Lower leg skin (tissue), 4 donors: Measurements from ENCODE around the gene KCNC1. TPM values are rescaled to one million over a fixed set of nuclear protein-coding genes. Genes with fewer than 3 reads are reported as not detected.

ENCODE experiments used
- DNase-seq, 2 donors: peaks; one replicate each; pipeline ENCODE4 v3.0.0-alpha.2; 2019; ENCODE audit warnings: low spot score in 2 of 2
- H3K4me3 ChIP-seq: fragments of 200-600 bp; sonication (generic); 2 replicates; pipeline ENCODE4 v1.5.1; 2017; ENCODE audit warnings: mild to moderate bottlenecking, low read depth; ENCODE audit not compliant: poor library complexity, severe bottlenecking
- CTCF ChIP-seq, 3 donors: fragments of 450-650 bp; IDR thresholded peaks; one replicate each; pipeline ENCODE4 v1.5.1; 2016; ENCODE audit warnings: antibody characterized with exemption in 3 of 3, mild to moderate bottlenecking in 3 of 3, moderate library complexity in 2 of 3
- POLR2A ChIP-seq, 2 donors: fragments of 450-650 bp; IDR thresholded peaks; one replicate each; pipeline ENCODE4 v1.6.1; 2016 to 2017; ENCODE audit warnings: antibody characterized with exemption in 2 of 2, mild to moderate bottlenecking in 1 of 2, moderate library complexity in 1 of 2
- WGBS, 2 donors: methylation state at CpG; one replicate each; pipeline ENCODE4 v1.1.5; 2018; 5-methylcytosine and 5-hydroxymethylcytosine counted together
- intact Hi-C: fragments of 100-400 bp; cut with DNase I; formaldehyde crosslinking; loops from one replicate; pipeline ENCODE4 v1.15.0; 2023; ENCODE audit warnings: low total_unique reads
- total RNA-seq, 4 donors: library from RNA; depleted of rRNA; stranded (reverse); fragments of >200 nt; gene quantifications; one replicate each; pipeline ENCODE4 v1.1.0, GENCODE V29; 2016

Gene KCNC1
- total RNA-seq, 4 donors from 2014 or later: 0.06 TPM; not detected in 3

GRCh38 chr11:17828311-17828751 is 93.8 kb downstream of the KCNC1 start:
- H3K4me3 ChIP-seq: no peak overlapping the region
- WGBS, 2 donors: 55 to 66% methylated on average over 9 of the region's 9 CpGs
- intact Hi-C loops: no loop called here
- TF ChIP-seq CTCF (IDR thresholded peaks at IDR 0.05): no peak
- no peak for TF ChIP-seq POLR2A (IDR thresholded peaks at IDR 0.05)
- peak in 1 of 2 donors; percentile 33 for DNase-seq

- DNase-seq: no peak
- TF ChIP-seq POLR2A (IDR thresholded peaks at IDR 0.05) (no peak), CTCF (IDR thresholded peaks at IDR 0.05) (no peak)
- intact Hi-C loops: no loop called here
These were observed 96.6 kb downstream of the KCNC1 start for GRCh38 chr11:17831228-17831627.

GRCh38 chr11:17831883-17832282 is 97.3 kb downstream of the KCNC1 start:
- no peak for DNase-seq
- intact Hi-C loops: no loop called here
- 92 to 97% methylated on average over 3 of the region's 3 CpGs for WGBS, 2 donors
- no peak overlapping the region for H3K4me3 ChIP-seq
- TF ChIP-seq CTCF (IDR thresholded peaks at IDR 0.05) (no peak), POLR2A (IDR thresholded peaks at IDR 0.05) (no peak)

More at GRCh38 chr11:17831228-17831627, 96.6 kb downstream of the KCNC1 start:
- no peak overlapping the region for H3K4me3 ChIP-seq
- WGBS, 2 donors: 83 to 100% methylated on average over 1 of the region's 1 CpG

Other genes with a start within 250 kb of the KCNC1 start
- gene USH1C, start 190.4 kb upstream of the KCNC1 start, total RNA-seq: 1 to 10 TPM in 1 of 4 donors, under 1 TPM in 1, not detected in 2; 0.29 to 3.2 TPM
- gene OTOG, start 187.5 kb upstream of the KCNC1 start, total RNA-seq: not detected
- gene MYOD1, start 15.2 kb upstream of the KCNC1 start, total RNA-seq: not detected